HFFc6 (cell line): Measurements from ENCODE around the gene ARAP1. TPM values are rescaled to one million over a fixed set of nuclear protein-coding genes. Genes with fewer than 3 reads are reported as not detected.

ENCODE experiments used
- DNase-seq: peaks from one replicate; pipeline ENCODE4 v3.0.0-alpha.2; 2018
- H3K27ac Mint-ChIP-seq: 2 replicates; pipeline ENCODE4 v1.8.0; 2020; ENCODE audit warnings: mild to moderate bottlenecking, mixed read lengths
- H3K27me3 Mint-ChIP-seq: 2 replicates; pipeline ENCODE4 v1.8.0; 2021; ENCODE audit warnings: mild to moderate bottlenecking, moderate library complexity, mixed read lengths; ENCODE audit not compliant: insufficient read depth
- H3K36me3 Mint-ChIP-seq: 2 replicates; pipeline ENCODE4 v1.8.0; 2021; ENCODE audit warnings: low read depth, mixed read lengths
- H3K4me1 Mint-ChIP-seq: 2 replicates; pipeline ENCODE4 v1.8.0; 2020; ENCODE audit warnings: low read depth, mixed read lengths
- H3K4me3 Mint-ChIP-seq: 2 replicates; pipeline ENCODE4 v1.8.0; 2020; ENCODE audit warnings: mild to moderate bottlenecking, moderate library complexity, mixed read lengths
- H3K9me3 Mint-ChIP-seq: 2 replicates; pipeline ENCODE4 v1.8.0; 2020; ENCODE audit warnings: mild to moderate bottlenecking, mixed read lengths
- total RNA-seq, 6 experiments: library from RNA; stranded (reverse); fragmentation: NEBNext Ultra II Directional; extraction: Animal tissue kit (Norgen Biotek cat#: 25700); gene quantifications; 2 replicates in 1 of 6; 3 replicates in 5 of 6; pipeline ENCODE4 v1.2.3, GENCODE V29; 2021
- TF ChIP-seq, protein P1 (sequence below): fragments of 200-600 bp; sonication (generic); IDR thresholded peaks from 2 replicates; pipeline ENCODE4 v1.5.0; 2021; ENCODE audit warnings: antibody characterized with exemption, mild to moderate bottlenecking

The ARAP1 gene
- total RNA-seq, 6 experiments from 2014 or later = 42.5 to 49.0 (median 46.8) TPM

DNA sequence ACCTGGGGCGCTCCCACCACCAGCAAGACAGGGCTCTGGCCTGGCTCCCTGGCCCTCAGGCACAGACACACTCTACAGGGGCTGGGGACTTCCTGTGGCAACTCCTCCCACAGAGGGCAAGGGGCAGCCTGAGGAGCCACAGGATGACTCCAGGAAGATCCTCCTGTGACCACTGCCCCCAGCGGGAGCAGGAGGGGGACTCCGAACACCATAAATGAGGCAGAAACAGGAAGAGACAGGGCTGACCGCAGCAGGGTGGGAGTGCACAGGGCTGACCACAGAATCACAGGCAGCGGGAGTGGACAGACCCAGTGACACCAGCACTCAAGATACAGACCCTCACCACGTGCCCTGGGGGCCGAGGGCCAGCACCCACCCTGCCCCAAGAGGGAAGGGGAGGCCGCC, 10.8 kb downstream of the ARAP1 start:
- TF ChIP-seq, protein P1, sequence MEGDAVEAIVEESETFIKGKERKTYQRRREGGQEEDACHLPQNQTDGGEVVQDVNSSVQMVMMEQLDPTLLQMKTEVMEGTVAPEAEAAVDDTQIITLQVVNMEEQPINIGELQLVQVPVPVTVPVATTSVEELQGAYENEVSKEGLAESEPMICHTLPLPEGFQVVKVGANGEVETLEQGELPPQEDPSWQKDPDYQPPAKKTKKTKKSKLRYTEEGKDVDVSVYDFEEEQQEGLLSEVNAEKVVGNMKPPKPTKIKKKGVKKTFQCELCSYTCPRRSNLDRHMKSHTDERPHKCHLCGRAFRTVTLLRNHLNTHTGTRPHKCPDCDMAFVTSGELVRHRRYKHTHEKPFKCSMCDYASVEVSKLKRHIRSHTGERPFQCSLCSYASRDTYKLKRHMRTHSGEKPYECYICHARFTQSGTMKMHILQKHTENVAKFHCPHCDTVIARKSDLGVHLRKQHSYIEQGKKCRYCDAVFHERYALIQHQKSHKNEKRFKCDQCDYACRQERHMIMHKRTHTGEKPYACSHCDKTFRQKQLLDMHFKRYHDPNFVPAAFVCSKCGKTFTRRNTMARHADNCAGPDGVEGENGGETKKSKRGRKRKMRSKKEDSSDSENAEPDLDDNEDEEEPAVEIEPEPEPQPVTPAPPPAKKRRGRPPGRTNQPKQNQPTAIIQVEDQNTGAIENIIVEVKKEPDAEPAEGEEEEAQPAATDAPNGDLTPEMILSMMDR = no peak
- peaks cover 64% of the 10 kb centered on the region for H3K4me1 Mint-ChIP-seq
- no peaks in the 10 kb centered on the region for H3K9me3 Mint-ChIP-seq
- no peaks in the 10 kb centered on the region; the same call in none of the 2 replicates for H3K27me3 Mint-ChIP-seq
- H3K36me3 Mint-ChIP-seq = no peaks in the 10 kb centered on the region
- H3K27ac Mint-ChIP-seq = peak overlapping the region; percentile 80
- H3K4me3 Mint-ChIP-seq = peak overlapping the region; percentile 23; the same call in 1 of the 2 replicates
- no peak for DNase-seq

GRCh38 chr11:72740562-72741428, 11.4 kb downstream of the ARAP1 start:
- DNase-seq = no peak
- Mint-ChIP-seq H3K9me3 (no peaks in the 10 kb centered on the region), H3K4me3 (no peak overlapping the region), H3K27ac (peak overlapping the region; percentile 80), H3K36me3 (no peaks in the 10 kb centered on the region), H3K27me3 (no peaks in the 10 kb centered on the region; the same call in none of the 2 replicates), H3K4me1 (peaks cover 71% of the 10 kb centered on the region)
- TF ChIP-seq, protein P1 = no peak

DNA sequence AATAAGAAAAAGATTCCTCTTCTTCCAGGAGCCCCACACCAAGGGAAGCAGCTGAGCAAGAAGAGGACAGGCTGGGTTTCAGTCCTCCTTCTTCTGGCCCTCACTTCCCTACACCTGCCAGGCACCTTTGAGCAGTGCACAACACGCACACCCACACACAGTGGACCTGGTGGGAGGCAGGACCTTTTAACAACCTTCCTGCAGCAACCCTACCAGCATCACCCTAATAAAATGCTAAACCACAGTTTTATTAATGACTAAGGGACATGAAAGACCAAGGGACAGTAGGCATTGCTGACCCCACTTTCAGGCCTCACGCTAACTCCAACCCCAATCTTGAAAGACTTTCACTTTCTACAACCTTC, 12.2 kb downstream of the ARAP1 start:
- TF ChIP-seq, protein P1 = no peak
- Mint-ChIP-seq H3K4me1 (peaks cover 75% of the 10 kb centered on the region), H3K27me3 (no peaks in the 10 kb centered on the region; the same call in none of the 2 replicates), H3K27ac (0 out of 2 replicates have a peak overlapping the region, but pooled peaks have one; percentile 14), H3K36me3 (no peaks in the 10 kb centered on the region), H3K9me3 (no peaks in the 10 kb centered on the region), H3K4me3 (no peak overlapping the region)
- DNase-seq = no peak

DNA sequence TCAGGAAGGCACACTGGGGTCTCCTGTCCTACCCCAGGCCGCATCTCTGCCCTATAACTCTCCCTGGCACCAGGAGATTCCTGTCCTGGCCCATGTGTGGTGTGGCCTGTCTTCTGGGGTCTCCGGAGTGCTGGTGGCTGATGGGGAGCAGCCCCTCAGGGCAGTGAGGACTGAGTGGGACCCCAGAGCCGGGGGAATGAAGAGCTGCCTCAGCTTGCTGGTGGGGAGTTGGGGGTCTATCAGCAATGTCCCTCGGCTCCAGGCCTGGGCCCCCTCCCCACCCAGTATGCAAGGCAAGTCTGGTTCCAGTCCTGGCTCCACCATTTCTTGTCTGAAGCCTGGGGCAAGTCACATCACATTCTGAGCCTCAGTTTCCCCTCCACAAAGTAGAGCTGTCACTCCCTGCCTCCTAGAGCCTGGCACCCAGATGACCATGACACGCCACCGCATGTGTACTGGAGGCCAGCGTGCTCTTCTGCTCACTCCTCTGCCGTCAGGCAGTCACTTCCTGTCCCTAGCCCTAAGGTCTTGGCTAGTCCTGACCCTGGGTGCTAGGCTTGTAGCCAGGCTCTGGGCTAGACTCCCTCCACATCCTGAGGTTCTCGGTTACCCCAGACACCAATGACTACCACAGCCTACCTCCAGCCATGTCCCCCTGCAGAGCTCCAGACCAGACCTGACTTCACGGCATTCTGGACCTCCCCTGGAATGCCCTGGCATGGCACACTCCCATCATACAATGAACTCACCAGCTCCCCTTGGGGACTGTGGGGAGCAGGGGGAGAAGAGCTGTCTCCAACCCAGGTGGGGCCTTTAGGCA, 12.8 kb downstream of the ARAP1 start:
- Mint-ChIP-seq H3K4me3 (no peak overlapping the region), H3K27ac (0 out of 2 replicates have a peak overlapping the region, but pooled peaks have one; percentile 14), H3K9me3 (no peaks in the 10 kb centered on the region), H3K27me3 (no peaks in the 10 kb centered on the region; the same call in none of the 2 replicates), H3K4me1 (peaks cover 75% of the 10 kb centered on the region), H3K36me3 (no peaks in the 10 kb centered on the region)
- DNase-seq = no peak
- TF ChIP-seq, protein P1 = no peak

DNA sequence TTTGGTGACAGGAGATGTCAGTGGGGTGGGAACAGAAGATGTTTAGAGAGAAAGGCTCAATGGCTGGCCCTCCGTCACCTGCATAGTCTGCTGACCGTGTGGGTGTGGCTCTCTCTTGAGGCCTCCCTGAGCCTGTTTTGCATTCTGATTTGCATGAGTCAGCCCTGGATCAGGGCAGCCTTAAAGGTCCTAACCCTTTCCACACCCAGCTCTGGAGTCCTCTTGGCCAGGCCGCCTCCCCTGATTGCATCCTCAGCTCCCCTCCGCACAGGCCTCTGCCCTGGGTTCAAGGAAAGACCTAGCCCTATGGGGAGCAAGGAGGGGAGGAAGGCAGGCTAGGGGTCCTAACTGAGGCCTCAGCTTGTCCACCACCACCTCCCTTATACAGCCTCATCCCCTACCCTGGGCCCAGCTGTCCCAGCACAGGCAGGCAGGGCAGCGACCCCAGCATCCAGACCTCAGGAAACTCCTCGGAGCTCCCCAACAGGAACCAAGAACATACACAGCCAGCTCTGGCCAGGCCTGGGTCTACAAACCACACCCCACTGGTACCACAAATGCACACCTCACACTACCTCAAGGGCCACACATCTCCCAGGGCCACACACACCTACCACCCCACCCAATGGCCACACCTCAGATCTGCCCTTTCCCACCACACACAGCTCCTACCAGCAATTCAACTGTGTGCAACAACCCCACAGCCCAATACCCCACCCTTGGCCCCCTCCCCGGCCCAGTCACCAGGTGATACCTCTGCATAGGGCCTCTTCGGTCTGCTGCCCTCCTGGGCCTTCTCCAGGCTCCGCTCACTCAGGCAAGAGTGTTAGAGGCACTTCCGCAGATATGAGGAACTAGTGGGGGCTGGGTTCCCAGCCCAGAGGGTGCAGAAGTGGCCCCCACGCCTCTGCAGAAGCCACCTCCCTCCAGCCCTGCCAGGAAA, 13.7 kb downstream of the ARAP1 start:
- peak overlapping the region; percentile 26; the same call in 1 of the 2 replicates for H3K4me3 Mint-ChIP-seq
- H3K27me3 Mint-ChIP-seq = no peaks in the 10 kb centered on the region; the same call in none of the 2 replicates
- H3K9me3 Mint-ChIP-seq = no peaks in the 10 kb centered on the region
- DNase-seq = no peak
- H3K27ac Mint-ChIP-seq = peak overlapping the region; percentile 95
- no peaks in the 10 kb centered on the region for H3K36me3 Mint-ChIP-seq
- H3K4me1 Mint-ChIP-seq = peaks cover 75% of the 10 kb centered on the region
- TF ChIP-seq, protein P1 = no peak
